Transverse colon (tissue), 4 donors: ENCODE measurements around the gene HIVEP3.

Experiments
- EP300 ChIP-seq: sonication (generic); formaldehyde crosslinking; IDR thresholded peaks from one replicate; pipeline ENCODE4 v1.6.1; 2017; ENCODE audit warnings: antibody characterized with exemption, low read depth
- POLR2A ChIP-seq: fragments of 450-650 bp; IDR thresholded peaks from one replicate; pipeline ENCODE4 v1.6.1; 2016; ENCODE audit warnings: antibody characterized with exemption, mild to moderate bottlenecking, moderate library complexity
- POLR2AphosphoS5 ChIP-seq, 3 donors: sonication (generic); formaldehyde crosslinking; IDR thresholded peaks; one replicate each; pipeline ENCODE4 v1.6.1; 2016; ENCODE audit warnings: antibody characterized with exemption in 3 of 3
- TF ChIP-seq, protein P1 (sequence below), 5 experiments: fragments of 200-600 bp in 3 of 5; fragments of 450-650 bp in 2 of 5; sonication (generic) in 3 of 5; IDR thresholded peaks; 1 replicate in 2 of 5; 2 replicates in 3 of 5; pipeline ENCODE4 v1.5.1; 2016 to 2017; ENCODE audit warnings: antibody characterized with exemption in 5 of 5, inconsistent platforms in 3 of 5, mild to moderate bottlenecking in 2 of 5, moderate library complexity in 1 of 5

DNA sequence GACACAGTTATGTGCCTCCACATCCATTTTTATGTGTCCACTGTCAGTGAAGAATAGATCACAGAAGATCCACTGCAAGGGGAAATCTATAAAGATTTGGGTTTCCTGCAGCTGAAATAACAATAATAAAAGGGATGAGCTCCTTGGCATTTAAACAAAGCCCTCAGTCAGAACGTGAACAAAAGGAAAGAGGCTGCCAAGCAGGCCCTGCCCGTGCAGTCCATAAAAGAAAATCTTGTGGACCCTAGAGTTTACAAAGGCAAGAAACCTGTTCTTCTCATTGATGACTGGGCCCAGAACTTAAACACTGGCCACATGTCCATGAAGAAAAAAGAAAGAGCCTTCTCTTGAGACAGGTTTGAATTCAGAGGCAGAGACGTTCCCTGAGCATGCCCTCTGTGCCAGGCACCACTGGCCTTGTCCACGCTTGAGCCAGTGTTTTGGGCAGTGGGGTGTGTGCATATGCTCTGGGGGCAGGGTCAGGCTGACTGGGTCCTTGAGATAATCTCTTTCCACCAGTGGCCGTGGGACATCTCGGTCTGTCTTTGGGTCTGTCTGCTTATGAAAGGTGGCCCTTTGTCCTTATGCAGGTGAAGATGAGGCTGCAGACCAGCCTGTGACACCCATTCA is 142.7 kb downstream of the HIVEP3 start:
- TF ChIP-seq, protein P1, sequence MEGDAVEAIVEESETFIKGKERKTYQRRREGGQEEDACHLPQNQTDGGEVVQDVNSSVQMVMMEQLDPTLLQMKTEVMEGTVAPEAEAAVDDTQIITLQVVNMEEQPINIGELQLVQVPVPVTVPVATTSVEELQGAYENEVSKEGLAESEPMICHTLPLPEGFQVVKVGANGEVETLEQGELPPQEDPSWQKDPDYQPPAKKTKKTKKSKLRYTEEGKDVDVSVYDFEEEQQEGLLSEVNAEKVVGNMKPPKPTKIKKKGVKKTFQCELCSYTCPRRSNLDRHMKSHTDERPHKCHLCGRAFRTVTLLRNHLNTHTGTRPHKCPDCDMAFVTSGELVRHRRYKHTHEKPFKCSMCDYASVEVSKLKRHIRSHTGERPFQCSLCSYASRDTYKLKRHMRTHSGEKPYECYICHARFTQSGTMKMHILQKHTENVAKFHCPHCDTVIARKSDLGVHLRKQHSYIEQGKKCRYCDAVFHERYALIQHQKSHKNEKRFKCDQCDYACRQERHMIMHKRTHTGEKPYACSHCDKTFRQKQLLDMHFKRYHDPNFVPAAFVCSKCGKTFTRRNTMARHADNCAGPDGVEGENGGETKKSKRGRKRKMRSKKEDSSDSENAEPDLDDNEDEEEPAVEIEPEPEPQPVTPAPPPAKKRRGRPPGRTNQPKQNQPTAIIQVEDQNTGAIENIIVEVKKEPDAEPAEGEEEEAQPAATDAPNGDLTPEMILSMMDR (IDR thresholded peaks at IDR 0.05) = no peak
- TF ChIP-seq POLR2A (no peak), POLR2AphosphoS5 (IDR thresholded peaks at IDR 0.05) (no peak), EP300 (no peak)
